Heart right ventricle (tissue), 16 donors: Measurements from ENCODE around the gene HARS2. TPM values are rescaled to one million over a fixed set of nuclear protein-coding genes. Genes with fewer than 3 reads are reported as not detected.
"Not testable (repeated sequence)": the region's sequence is repeated elsewhere in the genome, so short reads cannot be mapped to it uniquely, and the experiment has no call there.

Experiments
- ATAC-seq, 8 donors: fragments of 200-7000 bp; cut with Tn5 transposase; one replicate each; pipeline ENCODE4 v1.9.1; 2020; ENCODE audit warnings: mild to moderate bottlenecking in 8 of 8, moderate library complexity in 8 of 8, moderate number of reproducible peaks in 1 of 8
- DNase-seq, 2 donors: peaks; one replicate each; pipeline ENCODE4 v3.0.0-alpha.2; 2020
- H3K27ac ChIP-seq, 10 donors: fragments of 200-600 bp; sonication (generic) in 2 of 10; one replicate each; pipeline versions ENCODE4 v1.5.0 to v1.8.0; 2020 to 2022; ENCODE audit warnings: mild to moderate bottlenecking in 3 of 10
- H3K27me3 ChIP-seq, 7 donors: fragments of 200-600 bp; one replicate each; pipeline ENCODE4 v1.8.0; 2021 to 2022; ENCODE audit warnings: mild to moderate bottlenecking in 2 of 7
- H3K36me3 ChIP-seq, 9 donors: fragments of 200-600 bp; sonication (generic) in 1 of 9; one replicate each; pipeline versions ENCODE4 v1.5.0 to v1.8.0; 2020 to 2022; ENCODE audit warnings: mild to moderate bottlenecking in 2 of 9
- H3K4me1 ChIP-seq, 9 donors: fragments of 200-600 bp; sonication (generic) in 1 of 9; one replicate each; pipeline versions ENCODE4 v1.5.0 to v1.8.0; 2020 to 2022; ENCODE audit warnings: mild to moderate bottlenecking in 4 of 9
- H3K4me3 ChIP-seq, 10 donors: fragments of 200-600 bp; sonication (generic) in 2 of 10; one replicate each; pipeline versions ENCODE4 v1.5.0 to v1.8.0; 2020 to 2022; ENCODE audit warnings: mild to moderate bottlenecking in 7 of 10, moderate library complexity in 2 of 10
- H3K9me3 ChIP-seq, 11 donors: fragments of 200-600 bp in 10 of 11; sonication (generic) in 2 of 11; one replicate each; pipeline versions ENCODE4 v1.5.0 to v1.8.0; 2013 to 2022; ENCODE audit warnings: mild to moderate bottlenecking in 2 of 11, control low read depth in 1 of 11, moderate library complexity in 1 of 11
- CTCF ChIP-seq, 9 donors: fragments of 200-600 bp; sonication (generic) in 2 of 9; IDR thresholded peaks; one replicate each; pipeline versions ENCODE4 v1.5.0 to v1.8.0; 2021 to 2022; ENCODE audit warnings: antibody characterized with exemption in 9 of 9, mild to moderate bottlenecking in 5 of 9, moderate library complexity in 1 of 9
- WGBS, 2 donors: extraction: QIAGEN DNeasy Blood & Tissue Kit; methylation state at CpG; one replicate each; pipeline ENCODE4 v1.1.7; 2013; ENCODE audit warnings: inconsistent platforms in 1 of 2; 5-methylcytosine and 5-hydroxymethylcytosine counted together
- intact Hi-C, 10 donors: fragments of 100-400 bp; cut with DNase I; formaldehyde crosslinking; loops; one replicate each; pipeline versions ENCODE4 v1.11.1 to v1.14.2; 2022
- polyA plus RNA-seq, 2 donors: library from polyadenylated mRNA; stranded (reverse); fragments of 200-250 nt; gene quantifications; one replicate each; pipeline ENCODE4 v1.2.3, GENCODE V29; 2013
- total RNA-seq, 10 donors: library from RNA; stranded (reverse); fragmentation: NEBNext Ultra II Directional in 3 of 10; extraction: Animal tissue kit (Norgen Biotek cat#: 25700) in 3 of 10; gene quantifications; one replicate each; pipeline versions ENCODE4 v1.2.1 to v1.2.4, GENCODE V29; 2021 to 2023
- donor health status: Arrhythmogenic right ventricular cardiomyopathy.
- donor health status: ischemic (EF 13 %, LVEDD 7.1; RV severe dilation, severe dysfunction).
- donor health status: healthy with polysubstance abuse.
- donor health status: DM: no; HTN: yes; CAD: no.
- donor health status: DM: no; HTN: no; CAD: no.
- donor health status: ischemic (EF 25% LVEDD 6.9; RV normal size, moderate dysfunction).
- donor health status: ischemic (EF 25% LVEDD 5.7; RV mildly dilated, moderate dysfunction).
- donor health status: healthy.
- donor health status: DM: yes; HTN: yes; CAD: no.
- donor health status: Ischemic cardiomyopathy.
- donor health status: ischemic (EF 35%, LVEDD 5.7; RV mildly dilated, moderate dysfunction).
- donor health status: nonischemic (EF 11% LVEDD 7.7; RV severe dilation, severe dysfunction).
- donor health status: DM: yes; HTN: yes; CAD: no.
- donor health status: PGD.
- donor health status: ischemic (EF 29% LVEDD 5.4; RV normal size, mild dysfunction).
- donor health status: nonischemic (EF 23%, LVEDD 6.1; RV moderate dilation, normal function).

HARS2 gene
- total and polyA plus RNA-seq, 12 donors = 19.2 to 37.3 (median 27.7) TPM

DNA sequence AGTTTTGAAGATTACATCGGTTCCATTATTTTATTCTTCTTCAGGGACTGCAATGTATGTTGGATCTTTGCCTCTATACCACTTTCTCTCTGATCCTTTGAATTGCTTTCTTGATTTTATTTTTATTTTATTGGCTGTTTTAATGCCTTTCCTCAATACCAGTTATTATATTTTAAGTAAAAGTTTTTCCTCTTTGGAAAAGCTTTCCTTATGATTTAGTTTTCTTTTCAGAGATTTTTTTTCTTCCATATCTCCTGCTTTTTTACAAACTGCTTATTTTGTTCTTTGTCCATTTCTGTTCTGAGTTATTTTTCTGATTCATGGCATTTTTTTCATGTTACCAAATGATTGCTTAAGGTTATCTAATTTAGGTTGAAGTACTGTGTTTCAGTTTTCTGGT, 20.5 kb downstream of the HARS2 start:
- Histone ChIP-seq H3K4me3 (peak overlapping the region in 5 of 10 donors; percentile 54 to 77 (median 67)), H3K9me3 (no peaks in the 10 kb centered on the region), H3K27me3 (no peaks in the 10 kb centered on the region), H3K36me3 (peaks cover 0 to 12% (median 0%) of the 10 kb centered on the region in 9 donors), H3K27ac (peak overlapping the region in 3 of 10 donors; percentile 72 to 95 (median 89)), H3K4me1 (peaks cover 0 to 20% (median 4%) of the 10 kb centered on the region in 9 donors)
- no peak for TF ChIP-seq CTCF (IDR thresholded peaks at IDR 0.05)
- 87 to 91% methylated on average over 1 of the region's 1 CpG for WGBS, 2 donors
- intact Hi-C loops = loop anchor here in 3 of 10 donors (5.0 to 10.0 kb wide), 2 partner anchors 339 to 347 kb away; partner anchors contain the start of gene SLC4A9 (in 2 of the 3)
- ATAC-seq = no peak
- DNase-seq = no peak

GRCh38 chr5:140713562-140714094, 22.4 kb downstream of the HARS2 start:
- no peaks in the 10 kb centered on the region for H3K36me3 ChIP-seq
- H3K9me3 ChIP-seq = no peaks in the 10 kb centered on the region
- H3K27ac ChIP-seq = no peak overlapping the region
- no peak for DNase-seq
- TF ChIP-seq CTCF (IDR thresholded peaks at IDR 0.05) = no peak
- no peak overlapping the region for H3K4me3 ChIP-seq
- ATAC-seq = no peak
- H3K4me1 ChIP-seq = peaks cover 0 to 20% (median 4%) of the 10 kb centered on the region in 9 donors
- no peaks in the 10 kb centered on the region for H3K27me3 ChIP-seq
- intact Hi-C loops = loop anchor here in 3 of 10 donors (5.0 to 10.0 kb wide), 2 partner anchors 341 to 349 kb away; partner anchors contain the start of gene SLC4A9 (in 2 of the 3)
- 71 to 86% methylated on average over 1 of the region's 1 CpG for WGBS, 2 donors

- WGBS, 2 donors = 89 to 94% methylated on average over 2 of the region's 2 CpGs
- intact Hi-C loops = loop anchor here in 3 of 10 donors (5.0 to 10.0 kb wide), 2 partner anchors 351 to 354 kb away; partner anchors contain the start of gene SLC4A9 (in 3 of the 3)
- not testable (repeated sequence) for DNase-seq
These were observed 25.0 kb downstream of the HARS2 start for GRCh38 chr5:140716238-140716637.

DNA sequence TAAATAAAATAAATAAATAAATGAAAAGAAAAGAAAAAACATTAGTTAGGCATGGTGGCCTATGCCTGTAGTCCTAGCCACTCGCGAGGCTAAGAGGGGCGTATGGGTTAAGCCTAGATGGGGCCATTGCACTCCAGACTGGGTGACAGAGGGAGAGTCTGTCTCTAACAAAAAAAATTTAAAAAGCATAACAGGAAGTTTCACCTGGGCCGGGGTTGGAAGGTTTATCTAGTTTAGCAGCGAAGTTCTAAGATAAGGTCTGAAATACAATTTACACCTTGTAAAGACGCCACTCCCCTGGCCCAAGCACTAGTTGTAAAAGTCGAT, 27.0 kb downstream of the HARS2 start:
- peaks cover 0 to 16% (median 0%) of the 10 kb centered on the region in 7 donors for H3K27me3 ChIP-seq
- H3K27ac ChIP-seq = peak overlapping the region in 1 of 10 donors; percentile 45
- H3K36me3 ChIP-seq = no peaks in the 10 kb centered on the region
- no peaks in the 10 kb centered on the region for H3K9me3 ChIP-seq
- ATAC-seq = no peak
- H3K4me3 ChIP-seq = peak overlapping the region in 3 of 10 donors; percentile 8 to 39 (median 12)
- 69 to 76% methylated on average over 7 of the region's 7 CpGs for whole genome bisulfite sequencing, 2 donors
- intact Hi-C loops = loop anchor here in 3 of 10 donors (5.0 to 10.0 kb wide), 2 partner anchors 353 to 356 kb away; partner anchors contain the start of gene SLC4A9 (in 3 of the 3)
- TF ChIP-seq CTCF (IDR thresholded peaks at IDR 0.05) = no peak
- peaks cover 0 to 7% (median 0%) of the 10 kb centered on the region in 9 donors for H3K4me1 ChIP-seq
- DNase-seq = no peak

More at GRCh38 chr5:140716238-140716637, 25.0 kb downstream of the HARS2 start:
- not testable (repeated sequence) for ATAC-seq, H3K27ac ChIP-seq, H3K4me3 ChIP-seq, H3K27me3 ChIP-seq, H3K9me3 ChIP-seq, H3K36me3 ChIP-seq
- H3K4me1 ChIP-seq = peaks cover 0 to 16% (median 3%) of the 10 kb centered on the region in 9 donors

- ATAC-seq, H3K9me3 ChIP-seq, H3K27ac ChIP-seq, H3K4me1 ChIP-seq, H3K36me3 ChIP-seq, H3K4me3 ChIP-seq, DNase-seq: not testable (repeated sequence)
- intact Hi-C loops = loop anchor here in 3 of 10 donors (2.0 to 10.0 kb wide), 3 partner anchors 346 to 348 kb away; no protein-coding TSS in a partner anchor
- peaks cover 0 to 32% (median 0%) of the 10 kb centered on the region in 7 donors for H3K27me3 ChIP-seq
- WGBS, 2 donors = 58 to 67% methylated on average over 6 of the region's 6 CpGs
These were observed 29.5 kb downstream of the HARS2 start for GRCh38 chr5:140720738-140721137.

GRCh38 chr5:140721395-140721794, 30.1 kb downstream of the HARS2 start:
- H3K4me1 ChIP-seq, H3K27ac ChIP-seq, DNase-seq, ATAC-seq, H3K36me3 ChIP-seq, H3K9me3 ChIP-seq, H3K4me3 ChIP-seq: not testable (repeated sequence)
- WGBS, 2 donors = 79 to 80% methylated on average over 5 of the region's 5 CpGs
- intact Hi-C loops = loop anchor here in 3 of 10 donors (2.0 to 10.0 kb wide), 3 partner anchors 347 to 349 kb away; no protein-coding TSS in a partner anchor
- peaks cover 0 to 34% (median 0%) of the 10 kb centered on the region in 7 donors for H3K27me3 ChIP-seq
